HepG2 (cell line): ENCODE measurements around the gene IL18R1. TPM values are rescaled to one million over a fixed set of nuclear protein-coding genes. Genes with fewer than 3 reads are reported as not detected.

Source experiments
- ATAC-seq: fragments of 200-7000 bp; cut with Tn5 transposase; 3 replicates; pipeline ENCODE4 v1.9.1; 2020; ENCODE audit warnings: mild to moderate bottlenecking, moderate library complexity
- BruUV-seq: library from RNA; stranded (reverse); fragments of 400-500 nt; replicated peaks from 2 replicates; lab custom pipeline; 2021; lab: Mats Ljungman, UMichigan
- CTCF ChIA-PET: fragments of 300-600 bp; formaldehyde crosslinking; extraction: SDS; loops from one replicate; lab custom pipeline; 2021; ENCODE audit warnings: low total read pairs, inconsistent platforms, low intra/inter-chr PET ratio; lab: Yijun Ruan, JAX
- POLR2A ChIA-PET: fragments of 350-600 bp; sonication (Branson Sonifier 250); formaldehyde crosslinking; loops from one replicate; lab custom pipeline; 2020; ENCODE audit warnings: antibody characterized with exemption, inconsistent platforms; lab: Yijun Ruan, JAX
- DNase-seq: peaks from one replicate; pipeline ENCODE4 v3.0.0-alpha.2; 2015; ENCODE audit warnings: low spot score
- FAIRE-seq: peaks from 3 replicates; lab custom pipeline; 2011; peaks lifted over from hg19 to GRCh38; lab: Jason Lieb, UNC
- H2AFZ ChIP-seq: one replicate; pipeline ENCODE4 v1.6.1; 2011; ENCODE audit warnings: low read length, inconsistent platforms
- H3K27ac ChIP-seq: fragments of 300-600 bp; 3 replicates; pipeline ENCODE4 v1.8.0; 2011; ENCODE audit warnings: mixed run types, mild to moderate bottlenecking, mixed read lengths, low read length, inconsistent platforms; ENCODE audit not compliant: insufficient read depth; ENCODE audit errors: extremely low read length
- H3K27me3 ChIP-seq, 2 experiments: fragments of 200-600 bp in 1 of 2; 2 replicates in 1 of 2; 3 replicates in 1 of 2; pipeline versions ENCODE4 v1.6.0 to v1.8.0; 2011; ENCODE audit warnings: low read length in 2 of 2, mild to moderate bottlenecking in 2 of 2, moderate library complexity in 2 of 2, inconsistent platforms in 1 of 2; ENCODE audit not compliant: insufficient read depth in 2 of 2, control insufficient read depth in 1 of 2
- H3K36me3 ChIP-seq, 2 experiments: fragments of 200-600 bp in 1 of 2; replicated peaks in 1 of 2; 2 replicates in 1 of 2; 3 replicates in 1 of 2; pipeline versions ENCODE4 v1.5.1 to v1.8.0; 2011; ENCODE audit warnings: low read length in 2 of 2, inconsistent platforms in 1 of 2; ENCODE audit not compliant: insufficient read depth in 2 of 2, control insufficient read depth in 1 of 2
- H3K4me1 ChIP-seq: 2 replicates; pipeline ENCODE4 v1.5.1; 2012; ENCODE audit warnings: low read length, inconsistent platforms; ENCODE audit not compliant: insufficient read depth
- H3K4me2 ChIP-seq: 2 replicates; pipeline ENCODE4 v1.6.0; 2011; ENCODE audit warnings: low read depth, low read length, inconsistent platforms
- H3K4me3 ChIP-seq, 3 experiments: fragments of 200-600 bp in 1 of 3; sonication (generic), shearing (Covaris generic) in 1 of 3; replicated peaks in 1 of 3; 2 replicates each; pipeline ENCODE4 v1.5.1; 2011 to 2016; ENCODE audit warnings: low read length in 3 of 3, inconsistent platforms in 2 of 3, low read depth in 2 of 3, mild to moderate bottlenecking in 2 of 3, control low read depth in 1 of 3, mixed read lengths in 1 of 3; ENCODE audit not compliant: insufficient read depth in 1 of 3
- H3K79me2 ChIP-seq: one replicate; pipeline ENCODE4 v1.6.1; 2011; ENCODE audit warnings: low read length, inconsistent platforms; ENCODE audit not compliant: insufficient read depth
- H3K9ac ChIP-seq: 2 replicates; pipeline ENCODE4 v1.6.0; 2011; ENCODE audit warnings: mild to moderate bottlenecking, low read depth, low read length, inconsistent platforms; ENCODE audit not compliant: insufficient read depth
- H3K9me3 ChIP-seq: 2 replicates; pipeline ENCODE4 v1.5.1; 2012; ENCODE audit warnings: mild to moderate bottlenecking, low read length
- H4K20me1 ChIP-seq: 2 replicates; pipeline ENCODE4 v1.6.0; 2011; ENCODE audit warnings: inconsistent platforms, mild to moderate bottlenecking, low read length, moderate library complexity; ENCODE audit not compliant: insufficient read depth
- KLF11 ChIP-seq: IDR thresholded peaks from 2 replicates; pipeline ENCODE4 v1.6.1; 2016; ENCODE audit warnings: missing compliant biosample characterization
- KLF12 ChIP-seq: sonication (generic); formaldehyde crosslinking; IDR thresholded peaks from 2 replicates; pipeline ENCODE4 v1.4.0; 2020; ENCODE audit warnings: missing genetic modification reagents, borderline replicate concordance
- KLF9 ChIP-seq: IDR thresholded peaks from 2 replicates; pipeline ENCODE4 v1.6.1; 2016; ENCODE audit warnings: low read depth
- LBX2 ChIP-seq: sonication (generic); formaldehyde crosslinking; IDR thresholded peaks from 2 replicates; pipeline ENCODE4 v1.5.0; 2020; ENCODE audit warnings: missing genetic modification reagents, mild to moderate bottlenecking, borderline replicate concordance
- MED8 ChIP-seq: sonication (generic); formaldehyde crosslinking; IDR thresholded peaks from 2 replicates; pipeline ENCODE4 v1.8.1; 2023; ENCODE audit warnings: mild to moderate bottlenecking, missing genetic modification reagents; ENCODE audit not compliant: insufficient replicate concordance
- NAIF1 ChIP-seq: sonication (generic); formaldehyde crosslinking; IDR thresholded peaks from 2 replicates; pipeline ENCODE4 v1.5.0; 2020; ENCODE audit warnings: mild to moderate bottlenecking, missing genetic modification reagents, borderline replicate concordance
- NR2C2 ChIP-seq: sonication (generic); formaldehyde crosslinking; IDR thresholded peaks from 2 replicates; pipeline ENCODE4 v1.4.0; 2020; ENCODE audit warnings: missing genetic modification reagents, mild to moderate bottlenecking, moderate library complexity, borderline replicate concordance
- RFX5 ChIP-seq: IDR thresholded peaks from 2 replicates; pipeline ENCODE4 v1.6.1; 2011; ENCODE audit warnings: low read depth, low read length, improper control_type of control experiment
- SP4 ChIP-seq: sonication (generic); formaldehyde crosslinking; IDR thresholded peaks from 2 replicates; pipeline ENCODE4 v1.8.1; 2023; ENCODE audit warnings: mild to moderate bottlenecking, missing genetic modification reagents
- TEF ChIP-seq: sonication (generic); formaldehyde crosslinking; IDR thresholded peaks from 2 replicates; pipeline ENCODE4 v1.5.0; 2020; ENCODE audit warnings: missing genetic modification reagents
- ZBTB39 ChIP-seq: sonication (generic); formaldehyde crosslinking; IDR thresholded peaks from 2 replicates; pipeline ENCODE4 v1.5.0; 2020; ENCODE audit warnings: missing genetic modification reagents
- ZNF10 ChIP-seq: sonication (generic); formaldehyde crosslinking; IDR thresholded peaks from 2 replicates; pipeline ENCODE4 v1.4.0; 2020; ENCODE audit warnings: mild to moderate bottlenecking, low read depth, missing genetic modification reagents, borderline replicate concordance
- ZNF121 ChIP-seq: sonication (generic); formaldehyde crosslinking; IDR thresholded peaks from 2 replicates; pipeline ENCODE4 v1.5.0; 2020; ENCODE audit warnings: mild to moderate bottlenecking, missing genetic modification reagents
- ZNF160 ChIP-seq: sonication (generic); formaldehyde crosslinking; IDR thresholded peaks from 2 replicates; pipeline ENCODE4 v1.8.0; 2022; ENCODE audit warnings: mild to moderate bottlenecking, inconsistent platforms, missing genetic modification reagents
- ZNF280B ChIP-seq: sonication (generic); formaldehyde crosslinking; IDR thresholded peaks from 2 replicates; pipeline ENCODE4 v1.5.0; 2020; ENCODE audit warnings: missing genetic modification reagents, mild to moderate bottlenecking, borderline replicate concordance
- ZNF629 ChIP-seq: sonication (generic); formaldehyde crosslinking; conservative IDR thresholded peaks from 2 replicates; pipeline ENCODE4 v1.5.0; 2020; ENCODE audit warnings: missing genetic modification reagents
- WGBS: methylation state at CpG from one replicate; pipeline ENCODE4 v1.1.6; 2017; ENCODE audit warnings: low lambda C conversion rate; 5-methylcytosine and 5-hydroxymethylcytosine counted together
- in situ Hi-C: cut with HindIII; loops from 2 replicates; pipeline ENCODE4 v1.10.0; 2017; ENCODE audit warnings: low pct_unique_long_range_greater_than_20kb; ENCODE audit not compliant: extremely low pct_ligation_motif_present
- intact Hi-C: fragments of 100-400 bp; cut with micrococcal nuclease; formaldehyde crosslinking; loops from one replicate; pipeline ENCODE4 v1.10.0; 2022; ENCODE audit not compliant: unreplicated experiment
- polyA plus RNA-seq, 8 experiments: library from polyadenylated mRNA; depleted of rRNA in 3 of 8; stranded (reverse) in 7 of 8; unstranded in 1 of 8; fragments of >200 nt; fragmentation: Illumina TruSeq in 4 of 8; extraction: Trizol in 4 of 8; gene quantifications; 2 replicates each; pipeline versions ENCODE4 v1.2.1 to v1.2.3, GENCODE V29; 2011 to 2016; ENCODE audit warnings: low read depth in 4 of 8, missing spikeins in 1 of 8, mixed read lengths in 1 of 8; ENCODE audit not compliant: insufficient read depth in 1 of 8
- total RNA-seq, 5 experiments: library from RNA; depleted of rRNA; stranded (reverse); fragments of >200 nt; fragmentation: Illumina TruSeq; extraction: Trizol; gene quantifications; 2 replicates each; pipeline ENCODE4 v1.2.3, GENCODE V29; 2016; ENCODE audit warnings: low read depth in 1 of 5

The IL18R1 gene
- total and polyA plus RNA-seq, 2 of the 13 experiments (the other 11 are each of a cell fraction or from before 2014, with no cell fraction given) = 0.01 to 0.04 TPM

GRCh38 chr2:102401456-102401855, 45.9 kb downstream of the IL18R1 start (continued):
- TF ChIP-seq ZNF280B (CRISPR knock-in tag) (no peak), ZNF160 (CRISPR knock-in tag) (no peak), KLF11 (CRISPR knock-in tag) (no peak)

- no peak overlapping the region for H3K27ac ChIP-seq
- in situ Hi-C loops (no loop called here), intact Hi-C loops (no loop called here)
- H3K4me3 ChIP-seq = no peak overlapping the region
- WGBS = 23% methylated on average over 2 of the region's 2 CpGs
- H3K79me2 ChIP-seq = no peaks in the 10 kb centered on the region
- H3K4me2 ChIP-seq = no peak overlapping the region
- CTCF ChIA-PET = no interaction called here
- no peaks in the 10 kb centered on the region for H3K9me3 ChIP-seq
- no peaks in the 10 kb centered on the region for H3K27me3 ChIP-seq
- no peaks in the 10 kb centered on the region for H3K4me1 ChIP-seq
- TF ChIP-seq MED8 (CRISPR knock-in tag) (no peak), SP4 (CRISPR knock-in tag) (no peak), KLF9 (CRISPR knock-in tag) (no peak), TEF (CRISPR knock-in tag) (no peak), NR2C2 (CRISPR knock-in tag) (no peak), LBX2 (CRISPR knock-in tag) (no peak), NAIF1 (CRISPR knock-in tag) (no peak), ZBTB39 (no peak), ZNF10 (CRISPR knock-in tag) (no peak), ZNF121 (CRISPR knock-in tag) (no peak), RFX5 (no peak), KLF12 (CRISPR knock-in tag) (no peak), ZNF629 (CRISPR knock-in tag) (no peak)
- FAIRE-seq = no peak
- no peaks in the 10 kb centered on the region for H4K20me1 ChIP-seq
- POLR2A ChIA-PET = no interaction called here
- no peak for DNase-seq
- ATAC-seq = no peak
- no peak overlapping the region for H3K9ac ChIP-seq
- no TSS peak for BruUV-seq
- H3K36me3 ChIP-seq = no peaks in the 10 kb centered on the region
- H2AFZ ChIP-seq = no peak overlapping the region
Measured at GRCh38 chr2:102401865-102402264, 46.3 kb downstream of the IL18R1 start.
